Measurements from ENCODE around the gene ST3GAL3.

The ST3GAL3 gene

DNA sequence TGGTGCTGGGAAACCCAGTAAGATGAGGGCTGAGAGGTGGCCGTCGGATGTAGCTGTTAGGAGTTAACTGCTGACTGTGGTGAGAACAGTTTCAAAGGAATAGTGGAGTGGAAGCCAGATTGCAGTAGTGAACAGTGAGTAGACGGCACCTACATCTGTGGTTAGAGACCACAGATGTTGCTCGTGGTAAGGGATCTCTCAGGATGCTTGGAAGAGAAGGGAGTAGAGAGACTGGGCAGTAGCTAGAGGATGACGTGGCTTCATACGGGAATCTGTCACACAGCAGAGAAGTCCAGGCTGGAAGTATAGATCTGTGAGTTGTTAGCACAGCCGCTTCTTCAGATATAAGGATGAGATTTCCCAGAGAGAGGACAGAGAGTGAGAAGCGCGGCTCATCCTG lies 218.5 kb downstream of the ST3GAL3 start:
- DNase-seq: no peak

- DNase-seq: no peak
Observed at GRCh38 chr1:43930168-43930948, 223.0 kb downstream of the ST3GAL3 start.

DNA sequence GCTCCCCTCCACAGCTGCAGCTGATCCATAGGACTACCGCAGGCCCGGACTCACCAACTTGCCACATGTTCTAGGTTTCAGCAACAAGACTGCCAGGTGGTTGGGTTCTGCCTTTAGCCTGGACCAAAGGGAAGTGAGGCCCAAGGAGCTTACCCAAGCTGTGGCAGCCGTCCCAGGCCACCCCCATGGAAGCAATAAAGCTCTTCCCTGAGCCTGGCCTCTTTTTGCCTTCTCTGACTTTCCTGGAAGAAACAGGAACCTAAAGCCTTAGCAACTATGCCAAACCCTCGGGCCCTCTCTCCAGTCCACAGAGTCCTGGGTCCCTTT lies 223.6 kb downstream of the ST3GAL3 start:
- DNase-seq: no peak

GRCh38 chr1:43931711-43932660 lies 224.7 kb downstream of the ST3GAL3 start:
- no peak for DNase-seq

DNA sequence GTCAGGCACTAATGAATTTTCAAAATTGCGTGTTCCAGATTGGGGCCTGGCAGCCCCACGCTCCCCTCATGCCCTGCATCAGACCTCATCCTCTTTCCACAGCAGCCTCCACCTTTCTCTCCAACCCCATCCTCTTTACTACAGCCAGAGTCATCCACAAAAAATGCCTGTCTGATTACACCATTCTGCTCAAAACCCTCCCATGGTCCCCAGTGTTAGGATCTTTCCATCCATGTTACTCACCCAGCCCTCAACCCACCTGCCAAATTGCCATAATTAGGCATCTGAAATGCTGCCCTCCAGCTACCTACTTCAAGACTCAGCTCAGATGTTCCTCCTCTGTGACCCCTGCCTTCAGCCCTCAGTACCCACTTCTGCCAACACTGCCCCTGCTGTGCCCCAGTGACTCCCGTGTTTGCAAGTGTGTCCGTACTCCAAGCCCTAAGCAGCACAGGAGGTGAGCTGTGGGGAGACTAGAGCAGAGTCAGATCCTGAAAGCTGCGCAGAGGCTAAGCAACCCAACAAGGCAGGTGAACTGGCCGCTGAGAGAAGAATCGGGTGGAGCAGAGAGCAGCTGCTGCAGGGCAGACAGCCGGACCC lies 225.6 kb downstream of the ST3GAL3 start:
- DNase-seq: peak; percentile 33

DNA sequence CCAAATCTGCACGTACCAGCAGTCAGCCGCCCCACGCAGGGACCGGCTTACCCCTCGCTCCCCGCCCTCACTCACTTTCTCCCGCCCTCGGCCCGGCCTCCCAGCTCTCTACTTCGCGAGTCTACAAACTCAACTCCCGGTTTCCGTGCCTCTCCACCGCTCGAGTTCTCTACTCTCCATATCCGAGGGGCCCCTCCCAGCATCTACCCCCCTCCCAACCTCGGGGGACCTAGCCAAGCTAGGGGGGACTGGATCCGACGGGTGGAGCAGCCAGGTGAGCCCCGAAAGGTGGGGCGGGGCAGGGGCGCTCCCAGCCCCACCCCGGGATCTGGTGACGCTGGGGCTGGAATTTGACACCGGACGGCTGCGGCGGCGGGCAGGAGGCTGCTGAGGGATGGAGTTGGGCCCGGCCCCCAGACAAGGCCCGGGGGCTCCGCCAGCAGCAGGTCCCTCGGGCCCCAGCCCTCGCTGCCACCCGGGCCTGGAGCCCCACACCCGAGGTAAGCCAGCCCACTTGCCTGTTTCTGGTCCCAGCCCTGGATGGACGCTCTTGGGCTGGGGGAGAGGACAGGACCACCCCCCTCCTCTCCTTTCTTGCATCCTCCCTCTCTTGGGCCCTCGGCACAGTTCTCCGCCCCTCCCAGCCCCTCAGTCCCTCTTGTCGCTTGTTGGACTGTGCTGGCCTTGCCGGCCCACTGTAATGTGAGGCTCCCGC lies 226.2 kb downstream of the ST3GAL3 start, which contains the start of gene ARTN:
Gene ARTN (plus strand): TSS at position 416 of the 715 bp plus-strand sequence. CDS start 1,856 bp downstream, outside the sequence.
- DNase-seq: peak; percentile 51

DNA sequence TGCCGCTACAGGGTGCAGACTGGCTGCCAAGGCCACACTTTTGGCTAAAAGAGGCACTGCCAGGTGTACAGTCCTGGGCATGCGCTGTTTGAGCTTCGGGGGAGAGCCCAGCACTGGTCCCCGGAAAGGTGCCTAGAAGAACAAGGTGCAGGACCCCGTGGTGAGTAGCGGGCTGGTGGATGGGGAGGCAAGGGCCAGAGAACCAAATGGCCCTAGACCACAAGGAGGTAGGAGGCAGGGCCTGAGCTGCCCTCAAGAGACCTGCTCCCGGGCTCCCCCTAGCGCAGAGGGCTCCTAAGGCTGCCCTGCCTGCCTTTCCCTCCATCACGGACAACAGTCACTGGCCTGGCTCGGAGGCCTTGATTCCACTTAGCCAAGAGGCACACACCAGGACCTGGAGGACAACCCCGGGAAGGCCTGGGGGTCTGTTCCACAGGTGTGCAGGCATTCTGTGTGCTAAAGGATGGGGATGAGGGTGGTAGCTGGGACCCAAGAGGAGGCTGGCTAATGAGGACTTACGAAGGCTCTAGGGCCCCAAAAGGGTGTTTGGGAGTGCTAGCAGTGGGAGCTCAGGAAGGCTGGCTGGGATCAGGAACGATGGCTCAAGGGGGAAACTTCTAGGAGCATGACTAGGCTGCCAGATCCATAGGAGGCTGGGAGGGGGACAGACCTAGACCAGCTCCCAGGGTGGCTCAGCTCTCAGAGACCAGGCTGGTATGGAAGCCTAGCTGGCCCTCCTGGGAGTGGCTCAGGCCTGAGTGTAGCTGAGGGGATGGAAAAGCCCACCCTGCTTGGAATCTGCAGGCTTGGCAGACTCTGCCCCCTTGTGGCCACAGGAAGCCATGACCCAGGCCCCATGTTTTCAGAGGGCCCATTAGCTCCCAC lies 227.0 kb downstream of the ST3GAL3 start:
- DNase-seq: peak; percentile 70

DNA sequence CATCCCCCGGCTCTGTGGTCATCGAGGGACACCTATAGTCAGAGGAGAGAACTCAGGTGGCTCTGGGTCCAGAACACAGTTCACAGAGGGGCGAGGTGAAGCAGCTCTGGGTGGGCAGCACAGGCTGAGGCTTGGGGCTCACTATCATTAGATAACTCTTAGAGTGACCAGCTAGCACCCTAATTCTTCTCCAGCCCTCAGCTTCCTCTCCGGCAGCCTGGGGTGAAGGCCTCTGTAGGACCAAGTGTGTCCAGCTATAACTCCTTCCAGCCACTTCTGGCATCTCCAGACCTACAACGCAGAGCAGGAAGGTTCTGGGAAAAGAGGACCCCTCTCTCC lies 227.6 kb downstream of the ST3GAL3 start:
- no peak for DNase-seq

- no peak for DNase-seq
Observed at GRCh38 chr1:43935711-43936427, 228.5 kb downstream of the ST3GAL3 start.

DNA sequence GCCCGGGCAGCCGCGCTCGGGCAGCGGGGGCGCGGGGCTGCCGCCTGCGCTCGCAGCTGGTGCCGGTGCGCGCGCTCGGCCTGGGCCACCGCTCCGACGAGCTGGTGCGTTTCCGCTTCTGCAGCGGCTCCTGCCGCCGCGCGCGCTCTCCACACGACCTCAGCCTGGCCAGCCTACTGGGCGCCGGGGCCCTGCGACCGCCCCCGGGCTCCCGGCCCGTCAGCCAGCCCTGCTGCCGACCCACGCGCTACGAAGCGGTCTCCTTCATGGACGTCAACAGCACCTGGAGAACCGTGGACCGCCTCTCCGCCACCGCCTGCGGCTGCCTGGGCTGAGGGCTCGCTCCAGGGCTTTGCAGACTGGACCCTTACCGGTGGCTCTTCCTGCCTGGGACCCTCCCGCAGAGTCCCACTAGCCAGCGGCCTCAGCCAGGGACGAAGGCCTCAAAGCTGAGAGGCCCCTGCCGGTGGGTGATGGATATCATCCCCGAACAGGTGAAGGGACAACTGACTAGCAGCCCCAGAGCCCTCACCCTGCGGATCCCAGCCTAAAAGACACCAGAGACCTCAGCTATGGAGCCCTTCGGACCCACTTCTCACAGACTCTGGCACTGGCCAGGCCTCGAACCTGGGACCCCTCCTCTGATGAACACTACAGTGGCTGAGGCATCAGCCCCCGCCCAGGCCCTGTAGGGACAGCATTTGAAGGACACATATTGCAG lies 229.3 kb downstream of the ST3GAL3 start:
- DNase-seq: no peak

- DNase-seq: no peak
Observed at GRCh38 chr1:43937179-43937865, 230.0 kb downstream of the ST3GAL3 start.

DNA sequence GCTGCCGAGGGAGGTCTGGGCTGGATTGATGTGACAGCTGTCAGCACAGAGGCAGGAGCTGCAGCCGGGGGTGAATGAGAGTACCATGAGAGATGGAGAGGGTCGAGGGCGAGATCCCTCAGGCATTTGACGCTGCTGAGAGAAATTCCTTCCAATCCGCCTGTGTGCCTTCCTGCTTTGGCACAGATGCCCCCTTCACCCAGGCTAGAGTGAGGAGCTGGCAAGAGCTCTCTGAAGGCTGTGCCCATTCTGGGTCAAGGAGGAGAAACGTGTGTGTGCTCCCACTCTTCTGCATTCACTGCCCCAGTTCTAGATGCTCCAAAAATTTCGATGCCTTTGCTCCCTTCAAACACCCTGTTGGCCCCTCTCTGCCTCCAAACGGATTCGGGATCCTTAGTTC lies 231.0 kb downstream of the ST3GAL3 start:
- no peak for DNase-seq

DNA sequence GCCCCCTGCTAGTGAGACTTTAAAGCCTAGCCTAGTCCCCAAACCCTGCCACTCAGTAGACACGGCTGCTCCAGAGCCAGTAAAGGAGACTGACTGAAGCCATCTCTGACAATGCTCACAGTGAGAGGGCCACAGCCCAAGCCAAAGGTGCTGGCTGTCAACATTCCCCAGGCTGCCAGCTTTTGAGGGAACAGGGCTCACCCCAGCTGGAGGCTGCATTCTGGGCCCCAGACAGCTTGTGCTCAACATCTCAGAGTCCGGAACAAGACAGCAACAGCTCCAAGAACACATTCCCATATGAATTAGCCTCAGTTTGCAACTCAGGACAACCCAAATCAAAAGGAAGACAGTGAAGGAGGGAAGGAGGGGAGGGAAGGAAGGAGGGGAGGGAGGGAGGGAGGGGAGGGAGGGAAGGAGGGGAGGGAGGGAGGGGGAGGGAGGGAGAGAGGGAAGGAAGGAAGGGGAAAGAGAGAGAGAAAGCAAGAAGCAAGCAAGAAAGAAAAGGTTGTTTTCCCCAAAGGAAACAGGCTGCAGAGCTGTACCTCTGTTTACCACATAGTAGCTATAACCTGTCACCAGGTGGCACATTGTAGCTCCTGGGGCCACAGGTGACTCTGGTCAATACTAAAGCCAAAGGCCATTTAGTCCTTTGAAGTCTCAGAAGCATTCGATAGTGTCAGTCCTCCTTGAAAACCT lies 231.7 kb downstream of the ST3GAL3 start:
- no peak for DNase-seq

- DNase-seq: no peak
Observed at GRCh38 chr1:43942411-43942810, 235.1 kb downstream of the ST3GAL3 start.

- DNase-seq: no peak
Observed at GRCh38 chr1:43944860-43945259, 237.5 kb downstream of the ST3GAL3 start.

DNA sequence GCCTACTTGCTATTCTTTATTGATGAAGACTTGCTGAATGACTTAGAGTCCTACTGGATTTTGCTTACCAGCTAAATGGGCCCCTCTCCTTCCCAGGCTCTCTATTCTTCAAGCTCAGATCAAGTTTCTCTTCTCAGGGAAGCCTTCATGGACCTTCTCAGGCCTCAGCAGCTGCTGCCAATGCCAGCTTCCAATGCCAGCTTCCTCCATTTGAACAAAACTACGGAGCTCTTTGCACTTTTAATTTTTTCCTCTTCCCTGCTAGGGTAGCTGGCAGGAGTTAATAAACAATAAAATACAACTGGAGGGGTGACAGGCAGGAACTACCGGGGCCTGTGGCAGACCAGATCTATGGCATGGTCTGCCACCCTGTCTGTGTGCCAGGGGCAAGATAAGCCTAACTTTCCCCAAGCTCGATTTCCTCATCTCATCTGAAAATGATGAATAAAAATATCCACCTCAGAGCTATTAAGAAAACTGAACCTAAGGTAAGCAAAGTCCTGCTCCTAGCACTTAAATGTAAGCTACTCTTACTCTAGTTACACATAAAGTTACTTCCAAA lies 238.4 kb downstream of the ST3GAL3 start:
- no peak for DNase-seq

DNA sequence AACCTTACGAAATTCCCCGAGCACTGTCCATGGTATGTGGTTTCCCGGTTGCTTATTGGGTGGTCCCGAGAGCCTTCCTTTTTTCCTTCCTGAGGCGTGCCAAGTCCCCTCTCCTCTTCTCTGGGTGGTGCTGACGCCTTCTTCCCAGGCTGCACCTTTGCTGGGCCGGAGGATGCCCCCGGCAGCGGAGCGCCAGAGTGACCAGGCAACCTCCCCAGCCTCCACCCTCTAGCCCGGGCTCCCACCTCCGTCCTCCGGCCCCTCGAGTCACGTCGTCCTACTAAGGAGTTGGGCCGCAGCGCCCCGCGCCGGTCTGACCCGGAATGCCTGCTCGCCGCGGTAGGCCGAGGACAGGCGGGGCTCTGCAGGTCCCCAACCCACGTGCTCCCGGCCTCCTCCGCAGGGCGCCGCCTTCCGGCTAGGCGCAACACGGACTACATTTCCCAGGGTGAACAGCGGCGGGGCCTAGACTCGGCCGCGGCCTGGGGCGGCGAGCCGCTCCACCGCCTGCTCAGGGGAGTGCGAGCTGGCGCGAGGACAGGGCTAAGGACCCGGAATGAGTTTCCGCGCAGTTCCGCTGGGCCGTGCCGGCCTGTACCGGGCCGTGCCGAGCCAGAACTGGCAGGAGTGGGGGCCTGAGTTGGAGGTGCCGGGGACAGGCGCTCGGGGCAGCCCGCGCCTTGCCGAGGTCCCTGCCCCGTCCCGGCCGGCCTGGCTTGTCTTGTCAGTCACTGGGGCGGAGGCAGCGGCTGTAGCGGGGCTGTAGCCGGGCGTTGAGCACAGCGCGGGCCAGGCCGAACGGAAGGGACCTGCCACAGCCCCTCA lies 239.1 kb downstream of the ST3GAL3 start, which contains the start of gene IPO13:
Gene IPO13 (plus strand): TSS at position 715 of the 825 bp plus-strand sequence. CDS start 651 bp downstream, outside the sequence.
- peak; percentile 94 for DNase-seq
